Fibroblast of skin of right biceps (primary cell): ENCODE measurements around the gene FBLN7.

ENCODE experiments used
- DNase-seq: peaks from one replicate; pipeline ENCODE4 v3.0.0-alpha.2; 2013

FBLN7 gene

GRCh38 chr2:112160283-112161250 is 22.4 kb downstream of the FBLN7 start:
- no peak for DNase-seq

- DNase-seq, result no peak
These were observed 23.4 kb downstream of the FBLN7 start for GRCh38 chr2:112161431-112162145.

- DNase-seq, result no peak
These were observed 24.2 kb downstream of the FBLN7 start for GRCh38 chr2:112162341-112162740.

- no peak for DNase-seq
These were observed 24.8 kb downstream of the FBLN7 start for GRCh38 chr2:112162956-112163355.

GRCh38 chr2:112163541-112163981 is 25.4 kb downstream of the FBLN7 start:
- DNase-seq, result no peak

- DNase-seq, result no peak
These were observed 26.7 kb downstream of the FBLN7 start for GRCh38 chr2:112164876-112165275.

GRCh38 chr2:112165296-112165695 is 27.1 kb downstream of the FBLN7 start:
- DNase-seq, result no peak

GRCh38 chr2:112166806-112167499 is 28.8 kb downstream of the FBLN7 start:
- no peak for DNase-seq

GRCh38 chr2:112168422-112169124 is 30.4 kb downstream of the FBLN7 start:
- peak; percentile 15 for DNase-seq

GRCh38 chr2:112170495-112170894 is 32.3 kb downstream of the FBLN7 start:
- no peak for DNase-seq

GRCh38 chr2:112173646-112174319 is 35.6 kb downstream of the FBLN7 start:
- no peak for DNase-seq

- DNase-seq, result no peak
These were observed 36.2 kb downstream of the FBLN7 start for GRCh38 chr2:112174383-112174782.

- DNase-seq, result no peak
These were observed 37.1 kb downstream of the FBLN7 start for GRCh38 chr2:112175333-112175732.

- DNase-seq, result no peak
These were observed 37.9 kb downstream of the FBLN7 start for GRCh38 chr2:112175958-112176573.

GRCh38 chr2:112181571-112182290 is 43.5 kb downstream of the FBLN7 start:
- DNase-seq, result no peak

GRCh38 chr2:112182581-112183034 is 44.4 kb downstream of the FBLN7 start:
- DNase-seq, result no peak

GRCh38 chr2:112183327-112184025 is 45.3 kb downstream of the FBLN7 start:
- DNase-seq, result no peak

- DNase-seq, result no peak
These were observed 45.9 kb downstream of the FBLN7 start for GRCh38 chr2:112184121-112184520.

GRCh38 chr2:112185131-112185530 is 46.9 kb downstream of the FBLN7 start:
- no peak for DNase-seq
